Suprapubic skin (tissue), 4 donors: ENCODE data around the gene INAFM2. TPM values are rescaled to one million over a fixed set of nuclear protein-coding genes. Genes with fewer than 3 reads are reported as not detected.

Experiments
- DNase-seq, 2 donors: peaks; one replicate each; pipeline ENCODE4 v3.0.0-alpha.2; 2019; ENCODE audit warnings: low spot score in 2 of 2
- H3K27ac ChIP-seq: fragments of 200-600 bp; sonication (generic); one replicate; pipeline ENCODE4 v1.5.1; 2019
- H3K27me3 ChIP-seq: fragments of 200-600 bp; sonication (generic); one replicate; pipeline ENCODE4 v1.5.1; 2019
- H3K36me3 ChIP-seq: fragments of 200-600 bp; sonication (generic); one replicate; pipeline ENCODE4 v1.5.1; 2019
- H3K4me1 ChIP-seq: fragments of 200-600 bp; sonication (generic); one replicate; pipeline ENCODE4 v1.5.1; 2019
- H3K4me3 ChIP-seq: fragments of 200-600 bp; sonication (generic); one replicate; pipeline ENCODE4 v1.5.1; 2019; ENCODE audit warnings: mild to moderate bottlenecking
- H3K9me3 ChIP-seq: fragments of 200-600 bp; sonication (generic); one replicate; pipeline ENCODE4 v1.5.1; 2019
- EP300 ChIP-seq: sonication (generic); formaldehyde crosslinking; IDR thresholded peaks from one replicate; pipeline ENCODE4 v1.6.1; 2017; ENCODE audit warnings: antibody characterized with exemption
- POLR2A ChIP-seq, 2 donors: fragments of 450-650 bp; IDR thresholded peaks; one replicate each; pipeline ENCODE4 v1.6.1; 2017; ENCODE audit warnings: antibody characterized with exemption in 2 of 2, mild to moderate bottlenecking in 2 of 2, moderate library complexity in 2 of 2
- POLR2AphosphoS5 ChIP-seq, 3 donors: sonication (generic); formaldehyde crosslinking; IDR thresholded peaks; one replicate each; pipeline ENCODE4 v1.6.1; 2017; ENCODE audit warnings: antibody characterized with exemption in 3 of 3
- WGBS: methylation state at CpG from one replicate; pipeline ENCODE4 v1.1.5; 2018; 5-methylcytosine and 5-hydroxymethylcytosine counted together
- total RNA-seq, 4 donors: library from RNA; depleted of rRNA; stranded (reverse); fragments of >200 nt; gene quantifications; one replicate each; pipeline ENCODE4 v1.1.0, GENCODE V29; 2016
- TF ChIP-seq, protein P1 (sequence below), 2 donors: fragments of 200-600 bp in 1 of 2; fragments of 450-650 bp in 1 of 2; sonication (generic) in 1 of 2; IDR thresholded peaks; one replicate each; pipeline ENCODE4 v1.5.1; 2016 to 2019; ENCODE audit warnings: antibody characterized with exemption in 2 of 2, mild to moderate bottlenecking in 1 of 2, moderate library complexity in 1 of 2

The INAFM2 gene
- total RNA-seq, 4 donors from 2014 or later: 3.3 to 9.1 (median 6.1) TPM

DNA sequence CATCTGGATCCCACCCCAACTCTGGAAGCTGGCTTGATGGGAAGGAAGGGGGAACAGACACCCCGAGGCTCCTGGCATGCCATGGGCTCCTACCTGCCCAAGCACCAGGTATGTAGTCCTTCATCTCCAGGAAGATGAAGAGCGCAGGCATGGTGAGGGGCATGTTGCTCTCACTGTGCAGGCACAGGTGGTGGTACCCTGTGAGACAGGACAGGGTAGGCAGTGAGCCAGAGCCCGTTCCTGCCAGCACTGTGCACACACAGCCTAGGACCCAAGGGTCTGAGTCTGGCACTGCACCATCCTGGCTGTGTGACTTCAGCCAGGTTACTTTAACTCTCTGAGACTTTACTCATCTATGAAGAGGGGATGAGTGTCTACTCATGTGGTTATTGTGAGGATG is 31.2 kb upstream of the INAFM2 start:
- peaks cover 16% of the 10 kb centered on the region for H3K4me1 ChIP-seq
- DNase-seq: no peak
- no peak overlapping the region for H3K27ac ChIP-seq
- no peak overlapping the region for H3K4me3 ChIP-seq
- no peaks in the 10 kb centered on the region for H3K36me3 ChIP-seq
- no peak for TF ChIP-seq POLR2A (IDR thresholded peaks at IDR 0.05)
- no peak for TF ChIP-seq EP300
- TF ChIP-seq POLR2AphosphoS5 (IDR thresholded peaks at IDR 0.05): no peak
- TF ChIP-seq, protein P1, sequence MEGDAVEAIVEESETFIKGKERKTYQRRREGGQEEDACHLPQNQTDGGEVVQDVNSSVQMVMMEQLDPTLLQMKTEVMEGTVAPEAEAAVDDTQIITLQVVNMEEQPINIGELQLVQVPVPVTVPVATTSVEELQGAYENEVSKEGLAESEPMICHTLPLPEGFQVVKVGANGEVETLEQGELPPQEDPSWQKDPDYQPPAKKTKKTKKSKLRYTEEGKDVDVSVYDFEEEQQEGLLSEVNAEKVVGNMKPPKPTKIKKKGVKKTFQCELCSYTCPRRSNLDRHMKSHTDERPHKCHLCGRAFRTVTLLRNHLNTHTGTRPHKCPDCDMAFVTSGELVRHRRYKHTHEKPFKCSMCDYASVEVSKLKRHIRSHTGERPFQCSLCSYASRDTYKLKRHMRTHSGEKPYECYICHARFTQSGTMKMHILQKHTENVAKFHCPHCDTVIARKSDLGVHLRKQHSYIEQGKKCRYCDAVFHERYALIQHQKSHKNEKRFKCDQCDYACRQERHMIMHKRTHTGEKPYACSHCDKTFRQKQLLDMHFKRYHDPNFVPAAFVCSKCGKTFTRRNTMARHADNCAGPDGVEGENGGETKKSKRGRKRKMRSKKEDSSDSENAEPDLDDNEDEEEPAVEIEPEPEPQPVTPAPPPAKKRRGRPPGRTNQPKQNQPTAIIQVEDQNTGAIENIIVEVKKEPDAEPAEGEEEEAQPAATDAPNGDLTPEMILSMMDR (IDR thresholded peaks at IDR 0.05): no peak
- H3K9me3 ChIP-seq: no peaks in the 10 kb centered on the region
- peaks cover 17% of the 10 kb centered on the region for H3K27me3 ChIP-seq
- WGBS: 67% methylated on average over 1 of the region's 3 CpGs

DNA sequence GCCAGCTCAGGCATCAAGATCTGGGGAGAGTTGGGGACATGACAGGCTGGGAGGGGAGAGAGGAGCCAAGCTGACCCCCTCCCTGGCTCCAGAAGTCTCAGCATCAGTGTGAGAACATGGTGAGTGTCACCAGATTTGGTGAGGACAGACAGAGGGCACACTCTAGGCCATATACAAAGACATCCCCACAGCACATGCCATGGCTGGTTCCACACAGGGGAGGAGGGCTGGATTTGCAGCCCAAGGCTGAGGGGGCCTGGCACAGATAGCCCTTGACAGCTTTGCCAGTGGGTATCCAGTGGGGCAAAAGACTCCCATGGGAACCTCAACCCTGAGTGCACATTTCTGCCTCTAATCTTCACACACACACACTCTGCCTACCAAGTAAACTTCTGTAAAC is 30.5 kb upstream of the INAFM2 start:
- Histone ChIP-seq H3K4me3 (no peak overlapping the region), H3K27ac (no peak overlapping the region), H3K4me1 (peaks cover 16% of the 10 kb centered on the region), H3K27me3 (peaks cover 17% of the 10 kb centered on the region), H3K9me3 (no peaks in the 10 kb centered on the region), H3K36me3 (no peaks in the 10 kb centered on the region)
- DNase-seq: no peak
- TF ChIP-seq POLR2A (IDR thresholded peaks at IDR 0.05) (no peak), POLR2AphosphoS5 (IDR thresholded peaks at IDR 0.05) (no peak)
- TF ChIP-seq, protein P1 (IDR thresholded peaks at IDR 0.05): no peak

DNA sequence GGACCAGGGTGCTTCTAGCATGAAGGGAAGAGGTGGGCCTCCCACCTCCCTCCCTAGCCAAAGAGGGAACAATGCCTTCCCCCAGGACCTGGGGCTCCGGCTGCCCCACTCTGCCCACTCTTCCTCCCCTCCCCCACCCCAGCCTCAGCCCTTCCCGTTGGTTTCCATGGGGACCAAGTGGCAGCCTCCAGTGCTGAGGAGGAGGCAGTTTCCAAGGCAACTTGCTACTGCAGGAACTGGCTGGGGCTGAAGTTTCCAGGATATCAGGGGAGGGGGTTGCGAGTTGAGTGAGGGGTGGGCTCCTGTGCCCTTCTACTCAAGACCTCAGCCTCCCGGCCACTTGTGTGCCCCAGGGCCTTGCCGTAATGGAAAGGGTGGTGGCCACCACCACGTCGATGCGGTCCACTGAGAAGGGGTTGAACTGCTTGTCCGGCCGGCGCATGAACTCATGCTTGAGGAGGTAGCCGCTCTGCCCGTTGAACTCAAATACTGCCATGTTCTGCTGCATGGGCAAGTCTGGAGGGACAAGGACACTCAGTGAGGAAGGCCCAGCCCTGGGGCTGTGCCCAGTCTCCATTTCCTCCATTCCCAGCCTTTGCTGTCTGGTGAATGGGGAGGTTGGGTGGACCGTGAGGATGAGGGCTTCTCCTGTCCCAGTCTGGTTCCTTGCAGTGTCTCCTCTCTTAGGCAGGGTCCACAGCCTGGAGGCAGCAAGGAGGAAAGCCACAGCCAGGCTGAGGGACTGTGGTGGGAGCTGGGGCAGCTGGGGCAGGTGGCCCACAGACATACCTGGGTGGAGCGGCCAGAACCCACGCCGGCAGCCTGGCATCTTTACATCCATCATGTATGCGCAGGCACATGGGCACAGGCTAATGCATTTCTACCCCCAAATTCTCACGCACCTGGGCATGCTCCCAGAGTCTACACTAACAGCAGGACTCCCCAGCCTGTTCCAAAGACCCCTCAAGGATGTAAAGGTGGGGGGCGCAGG is 29.3 kb upstream of the INAFM2 start:
- 91% methylated on average over 15 of the region's 20 CpGs for WGBS
- H3K9me3 ChIP-seq: no peaks in the 10 kb centered on the region
- no peak for DNase-seq
- H3K27ac ChIP-seq: no peak overlapping the region
- H3K36me3 ChIP-seq: no peaks in the 10 kb centered on the region
- peaks cover 17% of the 10 kb centered on the region for H3K27me3 ChIP-seq
- TF ChIP-seq POLR2A (IDR thresholded peaks at IDR 0.05): no peak
- TF ChIP-seq, protein P1 (IDR thresholded peaks at IDR 0.05): no peak
- no peak for TF ChIP-seq POLR2AphosphoS5 (IDR thresholded peaks at IDR 0.05)
- no peak for TF ChIP-seq EP300
- peaks cover 16% of the 10 kb centered on the region for H3K4me1 ChIP-seq
- H3K4me3 ChIP-seq: no peak overlapping the region

DNA sequence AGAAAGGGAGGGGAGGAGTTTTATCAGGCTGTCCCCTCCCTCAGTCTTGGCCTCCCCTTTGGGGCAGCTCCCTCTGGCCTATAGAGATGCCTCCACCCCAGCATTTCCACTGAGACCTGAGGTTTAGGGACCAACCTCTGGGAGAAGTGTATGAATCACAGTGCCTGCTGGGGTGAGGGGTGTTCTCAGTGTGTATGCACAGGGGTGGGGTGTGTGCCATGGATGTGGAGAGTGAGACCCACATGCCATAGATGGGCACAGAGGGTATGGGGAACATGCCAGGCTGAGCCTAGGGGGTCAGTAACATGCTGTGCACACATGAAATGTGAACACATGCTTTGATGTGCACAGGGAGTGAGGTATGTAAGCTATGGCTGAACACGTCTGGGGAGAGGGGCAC is 28.2 kb upstream of the INAFM2 start:
- no peaks in the 10 kb centered on the region for H3K9me3 ChIP-seq
- WGBS: 86% methylated on average over 1 of the region's 1 CpG
- H3K27me3 ChIP-seq: peaks cover 17% of the 10 kb centered on the region
- no peak overlapping the region for H3K4me3 ChIP-seq
- no peak overlapping the region for H3K27ac ChIP-seq
- no peaks in the 10 kb centered on the region for H3K36me3 ChIP-seq
- no peak for TF ChIP-seq POLR2A (IDR thresholded peaks at IDR 0.05)
- TF ChIP-seq, protein P1 (IDR thresholded peaks at IDR 0.05): no peak
- no peak for TF ChIP-seq EP300
- no peak for TF ChIP-seq POLR2AphosphoS5 (IDR thresholded peaks at IDR 0.05)
- no peak for DNase-seq
- H3K4me1 ChIP-seq: peaks cover 13% of the 10 kb centered on the region

DNA sequence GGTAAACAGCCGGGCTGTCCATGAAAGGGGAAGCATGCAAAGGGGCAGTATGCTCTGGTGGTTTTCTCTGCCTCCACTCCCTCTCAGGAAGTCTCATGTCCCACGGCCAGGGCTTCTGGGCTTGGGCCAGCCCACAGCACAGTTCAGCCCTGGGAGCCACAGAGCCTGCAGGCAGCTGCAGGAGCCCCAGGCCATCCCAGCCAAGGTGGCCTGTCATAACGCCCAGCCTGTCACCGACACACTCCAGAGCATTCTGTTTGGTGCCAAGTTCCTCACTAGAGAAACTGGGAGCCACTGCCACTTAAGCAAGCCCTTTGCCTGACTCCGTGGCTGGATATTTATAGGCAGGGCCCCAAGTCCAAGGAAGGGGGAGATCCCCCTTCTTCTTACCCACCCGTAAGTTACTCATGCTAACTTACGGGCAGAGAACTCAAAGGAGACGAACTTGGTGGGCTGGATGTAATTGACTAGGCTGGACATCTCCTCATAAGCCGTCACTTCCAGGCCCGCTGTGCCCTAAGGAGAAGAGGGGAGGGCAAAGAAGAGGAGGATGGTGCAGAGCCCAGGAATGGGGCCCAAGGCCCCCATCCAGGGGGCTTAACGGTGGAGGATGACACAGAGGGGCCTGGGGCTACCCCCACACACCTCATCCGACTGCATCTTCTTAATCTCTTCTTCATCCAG is 27.5 kb upstream of the INAFM2 start:
- DNase-seq: no peak
- TF ChIP-seq EP300 (no peak), POLR2A (IDR thresholded peaks at IDR 0.05) (no peak), POLR2AphosphoS5 (IDR thresholded peaks at IDR 0.05) (no peak)
- TF ChIP-seq, protein P1 (IDR thresholded peaks at IDR 0.05): no peak
- no peaks in the 10 kb centered on the region for H3K36me3 ChIP-seq
- peaks cover 17% of the 10 kb centered on the region for H3K27me3 ChIP-seq
- no peak overlapping the region for H3K4me3 ChIP-seq
- peaks cover 7% of the 10 kb centered on the region for H3K4me1 ChIP-seq
- no peaks in the 10 kb centered on the region for H3K9me3 ChIP-seq
- H3K27ac ChIP-seq: no peak overlapping the region
- WGBS: 67% methylated on average over 12 of the region's 12 CpGs
